HEK293 (cell line): ENCODE results near the gene VSTM2B.

Experiments
- BCL11B ChIP-seq: fragments of 450-650 bp; formaldehyde crosslinking; IDR thresholded peaks from 2 replicates; pipeline ENCODE4 v1.5.1; 2016; ENCODE audit warnings: low read depth, missing biosample characterization, missing genetic modification characterization
- GLI4 ChIP-seq: fragments of 450-650 bp; formaldehyde crosslinking; IDR thresholded peaks from 2 replicates; pipeline ENCODE4 v1.5.1; 2016; ENCODE audit warnings: missing biosample characterization, missing genetic modification characterization
- SP3 ChIP-seq: fragments of 450-650 bp; formaldehyde crosslinking; IDR thresholded peaks from 2 replicates; pipeline ENCODE4 v1.5.1; 2016; ENCODE audit warnings: missing biosample characterization, missing genetic modification characterization
- ZBTB1 ChIP-seq: fragments of 450-650 bp; formaldehyde crosslinking; IDR thresholded peaks from 2 replicates; pipeline ENCODE4 v1.5.1; 2016; ENCODE audit warnings: missing biosample characterization, missing genetic modification characterization
- ZNF146 ChIP-seq: fragments of 450-650 bp; formaldehyde crosslinking; IDR thresholded peaks from 2 replicates; pipeline ENCODE4 v1.5.1; 2016; ENCODE audit warnings: missing biosample characterization, missing genetic modification characterization
- ZNF16 ChIP-seq: fragments of 450-650 bp; formaldehyde crosslinking; IDR thresholded peaks from 2 replicates; pipeline ENCODE4 v1.5.1; 2016; ENCODE audit warnings: low read depth, missing biosample characterization, missing genetic modification characterization
- ZNF214 ChIP-seq: fragments of 450-650 bp; formaldehyde crosslinking; IDR thresholded peaks from 2 replicates; pipeline ENCODE4 v1.5.1; 2017; ENCODE audit warnings: missing biosample characterization, mild to moderate bottlenecking, missing genetic modification characterization, borderline replicate concordance
- ZNF223 ChIP-seq: fragments of 450-650 bp; formaldehyde crosslinking; IDR thresholded peaks from 2 replicates; pipeline ENCODE4 v1.5.1; 2016; ENCODE audit warnings: missing biosample characterization, missing genetic modification characterization
- ZNF24 ChIP-seq: fragments of 450-650 bp; formaldehyde crosslinking; IDR thresholded peaks from 2 replicates; pipeline ENCODE4 v1.5.1; 2016; ENCODE audit warnings: missing biosample characterization, missing genetic modification characterization
- ZNF37A ChIP-seq: fragments of 450-650 bp; IDR thresholded peaks from 2 replicates; pipeline ENCODE4 v1.5.1; 2018; ENCODE audit warnings: missing biosample characterization, missing genetic modification characterization
- ZNF426 ChIP-seq: fragments of 450-650 bp; formaldehyde crosslinking; IDR thresholded peaks from 2 replicates; pipeline ENCODE4 v1.5.1; 2017; ENCODE audit warnings: missing biosample characterization, missing genetic modification characterization, mild to moderate bottlenecking, inconsistent platforms, moderate library complexity
- ZNF488 ChIP-seq: fragments of 450-650 bp; formaldehyde crosslinking; IDR thresholded peaks from 2 replicates; pipeline ENCODE4 v1.5.1; 2016; ENCODE audit warnings: missing biosample characterization, missing genetic modification characterization
- ZNF501 ChIP-seq: fragments of 450-650 bp; formaldehyde crosslinking; IDR thresholded peaks from 2 replicates; pipeline ENCODE4 v1.5.1; 2016; ENCODE audit warnings: missing biosample characterization, missing genetic modification characterization
- ZNF529 ChIP-seq: fragments of 450-650 bp; formaldehyde crosslinking; IDR thresholded peaks from 2 replicates; pipeline ENCODE4 v1.5.1; 2017; ENCODE audit warnings: missing genetic modification characterization, missing biosample characterization; ENCODE audit not compliant: insufficient replicate concordance
- ZNF549 ChIP-seq: fragments of 450-650 bp; IDR thresholded peaks from 2 replicates; pipeline ENCODE4 v1.5.1; 2018; ENCODE audit warnings: missing biosample characterization, missing genetic modification characterization, mild to moderate bottlenecking, inconsistent platforms, moderate library complexity
- ZNF558 ChIP-seq: fragments of 450-650 bp; formaldehyde crosslinking; IDR thresholded peaks from 2 replicates; pipeline ENCODE4 v1.5.1; 2016; ENCODE audit warnings: missing biosample characterization, missing genetic modification characterization
- ZNF626 ChIP-seq: fragments of 450-650 bp; sonication (Bioruptor Pico); formaldehyde crosslinking; IDR thresholded peaks from 2 replicates; pipeline ENCODE4 v1.5.1; 2018; ENCODE audit warnings: missing biosample characterization, missing genetic modification characterization, inconsistent platforms
- ZNF664 ChIP-seq: fragments of 450-650 bp; formaldehyde crosslinking; IDR thresholded peaks from 2 replicates; pipeline ENCODE4 v1.5.1; 2016; ENCODE audit warnings: missing biosample characterization, missing genetic modification characterization
- ZNF677 ChIP-seq: fragments of 450-650 bp; IDR thresholded peaks from 2 replicates; pipeline ENCODE4 v1.5.0; 2018; ENCODE audit warnings: missing biosample characterization, mild to moderate bottlenecking, missing genetic modification characterization, moderate library complexity
- ZNF76 ChIP-seq: fragments of 450-650 bp; formaldehyde crosslinking; IDR thresholded peaks from 2 replicates; pipeline ENCODE4; 2016; ENCODE audit warnings: low read depth, missing biosample characterization, missing genetic modification characterization, borderline replicate concordance
- ZNF830 ChIP-seq: fragments of 450-650 bp; IDR thresholded peaks from 2 replicates; pipeline ENCODE4 v1.5.0; 2018; ENCODE audit warnings: missing biosample characterization, missing genetic modification characterization, low read depth, mild to moderate bottlenecking, moderate library complexity
- ZSCAN16 ChIP-seq: fragments of 450-650 bp; formaldehyde crosslinking; IDR thresholded peaks from 2 replicates; pipeline ENCODE4 v1.5.1; 2016; ENCODE audit warnings: missing biosample characterization, missing genetic modification characterization
- TF ChIP-seq, protein P1 (sequence below): fragments of 450-650 bp; formaldehyde crosslinking; IDR thresholded peaks from 2 replicates; pipeline ENCODE4 v1.5.1; 2016; ENCODE audit warnings: missing biosample characterization, missing genetic modification characterization
- TF ChIP-seq, protein P2 (sequence below): fragments of 450-650 bp; formaldehyde crosslinking; IDR thresholded peaks from 2 replicates; pipeline ENCODE4 v1.5.1; 2016; ENCODE audit warnings: missing biosample characterization, missing genetic modification characterization
- TF ChIP-seq, protein P3 (sequence below): fragments of 450-650 bp; formaldehyde crosslinking; IDR thresholded peaks from 2 replicates; pipeline ENCODE4; 2016; ENCODE audit warnings: missing biosample characterization, missing genetic modification characterization
- TF ChIP-seq, protein P4 (sequence below): fragments of 450-650 bp; formaldehyde crosslinking; IDR thresholded peaks from 2 replicates; pipeline ENCODE4 v1.5.1; 2016; ENCODE audit warnings: missing biosample characterization, missing genetic modification characterization, borderline replicate concordance
- TF ChIP-seq, protein P5 (sequence below): fragments of 450-650 bp; formaldehyde crosslinking; IDR thresholded peaks from 2 replicates; pipeline ENCODE4 v1.5.1; 2016; ENCODE audit warnings: missing biosample characterization, missing genetic modification characterization
- TF ChIP-seq, protein P6 (sequence below): fragments of 450-650 bp; formaldehyde crosslinking; IDR thresholded peaks from 2 replicates; pipeline ENCODE4 v1.5.1; 2016; ENCODE audit warnings: missing biosample characterization, missing genetic modification characterization, borderline replicate concordance

VSTM2B gene

GRCh38 chr19:29605653-29606419 is 80.0 kb downstream of the VSTM2B start, which contains the start of gene POP4 (continued):
- TF ChIP-seq, protein P1, sequence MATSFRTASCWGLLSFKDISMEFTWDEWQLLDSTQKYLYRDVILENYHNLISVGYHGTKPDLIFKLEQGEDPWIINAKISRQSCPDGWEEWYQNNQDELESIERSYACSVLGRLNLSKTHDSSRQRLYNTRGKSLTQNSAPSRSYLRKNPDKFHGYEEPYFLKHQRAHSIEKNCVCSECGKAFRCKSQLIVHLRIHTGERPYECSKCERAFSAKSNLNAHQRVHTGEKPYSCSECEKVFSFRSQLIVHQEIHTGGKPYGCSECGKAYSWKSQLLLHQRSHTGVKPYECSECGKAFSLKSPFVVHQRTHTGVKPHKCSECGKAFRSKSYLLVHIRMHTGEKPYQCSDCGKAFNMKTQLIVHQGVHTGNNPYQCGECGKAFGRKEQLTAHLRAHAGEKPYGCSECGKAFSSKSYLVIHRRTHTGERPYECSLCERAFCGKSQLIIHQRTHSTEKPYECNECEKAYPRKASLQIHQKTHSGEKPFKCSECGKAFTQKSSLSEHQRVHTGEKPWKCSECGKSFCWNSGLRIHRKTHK (tag by site-specific recombination), result no peak
- no peak for TF ChIP-seq ZNF488
- TF ChIP-seq, protein P2, sequence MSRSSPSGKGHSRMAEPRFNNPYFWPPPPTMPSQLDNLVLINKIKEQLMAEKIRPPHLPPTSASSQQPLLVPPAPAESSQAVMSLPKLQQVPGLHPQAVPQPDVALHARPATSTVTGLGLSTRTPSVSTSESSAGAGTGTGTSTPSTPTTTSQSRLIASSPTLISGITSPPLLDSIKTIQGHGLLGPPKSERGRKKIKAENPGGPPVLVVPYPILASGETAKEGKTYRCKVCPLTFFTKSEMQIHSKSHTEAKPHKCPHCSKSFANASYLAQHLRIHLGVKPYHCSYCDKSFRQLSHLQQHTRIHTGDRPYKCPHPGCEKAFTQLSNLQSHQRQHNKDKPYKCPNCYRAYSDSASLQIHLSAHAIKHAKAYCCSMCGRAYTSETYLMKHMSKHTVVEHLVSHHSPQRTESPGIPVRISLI (tag by site-specific recombination), result no peak
- no peak; the same call in 1 of the 2 replicates for TF ChIP-seq ZNF558 (tag by site-specific recombination)
- no peak for TF ChIP-seq ZNF426 (tag by site-specific recombination)
- TF ChIP-seq, protein P3, sequence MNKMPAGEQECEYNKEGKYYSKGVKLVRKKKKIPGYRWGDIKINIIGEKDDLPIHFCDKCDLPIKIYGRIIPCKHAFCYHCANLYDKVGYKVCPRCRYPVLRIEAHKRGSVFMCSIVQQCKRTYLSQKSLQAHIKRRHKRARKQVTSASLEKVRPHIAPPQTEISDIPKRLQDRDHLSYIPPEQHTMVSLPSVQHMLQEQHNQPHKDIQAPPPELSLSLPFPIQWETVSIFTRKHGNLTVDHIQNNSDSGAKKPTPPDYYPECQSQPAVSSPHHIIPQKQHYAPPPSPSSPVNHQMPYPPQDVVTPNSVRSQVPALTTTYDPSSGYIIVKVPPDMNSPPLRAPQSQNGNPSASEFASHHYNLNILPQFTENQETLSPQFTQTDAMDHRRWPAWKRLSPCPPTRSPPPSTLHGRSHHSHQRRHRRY (tag by site-specific recombination), result peak; percentile 16; the same call in 1 of the 2 replicates
- peak; percentile 85 for TF ChIP-seq SP3 (tag by site-specific recombination)
- no peak for TF ChIP-seq ZNF16 (tag by site-specific recombination)
- peak; percentile 52 for TF ChIP-seq ZNF146 (tag by site-specific recombination)
- TF ChIP-seq BCL11B (tag by site-specific recombination), result no peak
- TF ChIP-seq GLI4 (tag by site-specific recombination), result 0 out of 2 replicates have a peak, but pooled peaks have one; percentile 19
- TF ChIP-seq ZNF501 (tag by site-specific recombination), result peak; percentile 99
- TF ChIP-seq ZNF24 (tag by site-specific recombination), result peak; percentile 88
- no peak for TF ChIP-seq ZNF223 (tag by site-specific recombination)
- TF ChIP-seq ZNF830 (tag by site-specific recombination), result no peak
- no peak for TF ChIP-seq ZNF677 (tag by site-specific recombination)
- no peak for TF ChIP-seq ZNF626 (tag by site-specific recombination)
- TF ChIP-seq ZNF529 (tag by site-specific recombination), result no peak
- 0 out of 2 replicates have a peak, but pooled peaks have one; percentile 21 for TF ChIP-seq ZNF664
- TF ChIP-seq, protein P4, sequence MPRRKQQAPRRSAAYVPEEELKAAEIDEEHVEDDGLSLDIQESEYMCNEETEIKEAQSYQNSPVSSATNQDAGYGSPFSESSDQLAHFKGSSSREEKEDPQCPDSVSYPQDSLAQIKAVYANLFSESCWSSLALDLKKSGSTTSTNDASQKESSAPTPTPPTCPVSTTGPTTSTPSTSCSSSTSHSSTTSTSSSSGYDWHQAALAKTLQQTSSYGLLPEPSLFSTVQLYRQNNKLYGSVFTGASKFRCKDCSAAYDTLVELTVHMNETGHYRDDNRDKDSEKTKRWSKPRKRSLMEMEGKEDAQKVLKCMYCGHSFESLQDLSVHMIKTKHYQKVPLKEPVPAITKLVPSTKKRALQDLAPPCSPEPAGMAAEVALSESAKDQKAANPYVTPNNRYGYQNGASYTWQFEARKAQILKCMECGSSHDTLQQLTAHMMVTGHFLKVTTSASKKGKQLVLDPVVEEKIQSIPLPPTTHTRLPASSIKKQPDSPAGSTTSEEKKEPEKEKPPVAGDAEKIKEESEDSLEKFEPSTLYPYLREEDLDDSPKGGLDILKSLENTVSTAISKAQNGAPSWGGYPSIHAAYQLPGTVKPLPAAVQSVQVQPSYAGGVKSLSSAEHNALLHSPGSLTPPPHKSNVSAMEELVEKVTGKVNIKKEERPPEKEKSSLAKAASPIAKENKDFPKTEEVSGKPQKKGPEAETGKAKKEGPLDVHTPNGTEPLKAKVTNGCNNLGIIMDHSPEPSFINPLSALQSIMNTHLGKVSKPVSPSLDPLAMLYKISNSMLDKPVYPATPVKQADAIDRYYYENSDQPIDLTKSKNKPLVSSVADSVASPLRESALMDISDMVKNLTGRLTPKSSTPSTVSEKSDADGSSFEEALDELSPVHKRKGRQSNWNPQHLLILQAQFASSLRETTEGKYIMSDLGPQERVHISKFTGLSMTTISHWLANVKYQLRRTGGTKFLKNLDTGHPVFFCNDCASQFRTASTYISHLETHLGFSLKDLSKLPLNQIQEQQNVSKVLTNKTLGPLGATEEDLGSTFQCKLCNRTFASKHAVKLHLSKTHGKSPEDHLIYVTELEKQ, result peak; percentile 24; the same call in 1 of the 2 replicates
- peak; percentile 82 for TF ChIP-seq ZNF76 (tag by site-specific recombination)
- 0 out of 2 replicates have a peak, but pooled peaks have one; percentile 22 for TF ChIP-seq ZSCAN16 (tag by site-specific recombination)
- no peak for TF ChIP-seq ZNF549 (tag by site-specific recombination)
- TF ChIP-seq ZNF37A, result no peak
- TF ChIP-seq, protein P5, sequence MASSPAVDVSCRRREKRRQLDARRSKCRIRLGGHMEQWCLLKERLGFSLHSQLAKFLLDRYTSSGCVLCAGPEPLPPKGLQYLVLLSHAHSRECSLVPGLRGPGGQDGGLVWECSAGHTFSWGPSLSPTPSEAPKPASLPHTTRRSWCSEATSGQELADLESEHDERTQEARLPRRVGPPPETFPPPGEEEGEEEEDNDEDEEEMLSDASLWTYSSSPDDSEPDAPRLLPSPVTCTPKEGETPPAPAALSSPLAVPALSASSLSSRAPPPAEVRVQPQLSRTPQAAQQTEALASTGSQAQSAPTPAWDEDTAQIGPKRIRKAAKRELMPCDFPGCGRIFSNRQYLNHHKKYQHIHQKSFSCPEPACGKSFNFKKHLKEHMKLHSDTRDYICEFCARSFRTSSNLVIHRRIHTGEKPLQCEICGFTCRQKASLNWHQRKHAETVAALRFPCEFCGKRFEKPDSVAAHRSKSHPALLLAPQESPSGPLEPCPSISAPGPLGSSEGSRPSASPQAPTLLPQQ (tag by site-specific recombination), result peak; percentile 95
- TF ChIP-seq ZBTB1 (tag by site-specific recombination), result no peak; the same call in 1 of the 2 replicates
- TF ChIP-seq, protein P6, sequence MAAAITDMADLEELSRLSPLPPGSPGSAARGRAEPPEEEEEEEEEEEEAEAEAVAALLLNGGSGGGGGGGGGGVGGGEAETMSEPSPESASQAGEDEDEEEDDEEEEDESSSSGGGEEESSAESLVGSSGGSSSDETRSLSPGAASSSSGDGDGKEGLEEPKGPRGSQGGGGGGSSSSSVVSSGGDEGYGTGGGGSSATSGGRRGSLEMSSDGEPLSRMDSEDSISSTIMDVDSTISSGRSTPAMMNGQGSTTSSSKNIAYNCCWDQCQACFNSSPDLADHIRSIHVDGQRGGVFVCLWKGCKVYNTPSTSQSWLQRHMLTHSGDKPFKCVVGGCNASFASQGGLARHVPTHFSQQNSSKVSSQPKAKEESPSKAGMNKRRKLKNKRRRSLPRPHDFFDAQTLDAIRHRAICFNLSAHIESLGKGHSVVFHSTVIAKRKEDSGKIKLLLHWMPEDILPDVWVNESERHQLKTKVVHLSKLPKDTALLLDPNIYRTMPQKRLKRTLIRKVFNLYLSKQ (tag by site-specific recombination), result no peak
- TF ChIP-seq ZNF214 (tag by site-specific recombination), result no peak
